ENCODE measurements around the gene YWHAG.

DNA sequence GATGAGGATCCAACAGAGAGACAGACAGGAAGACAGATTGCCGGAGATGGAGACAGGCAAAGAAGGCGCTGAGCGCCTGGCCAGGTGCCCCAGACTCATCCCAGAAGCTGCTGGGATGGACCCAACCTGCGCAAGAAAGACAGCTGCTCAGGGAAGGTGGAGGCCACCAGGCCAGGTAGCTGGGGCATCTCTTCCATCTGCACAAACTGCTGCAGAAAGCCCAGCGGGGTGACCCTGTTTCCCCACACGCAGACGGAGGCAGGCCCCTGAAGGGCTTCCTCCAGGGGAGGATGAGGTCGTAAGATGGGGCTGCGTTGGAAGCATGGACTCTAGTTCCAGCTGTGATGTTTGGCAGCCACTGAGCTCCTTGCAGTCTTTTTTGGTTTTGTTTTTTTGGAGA lies 16.5 kb upstream of the YWHAG start:
- no peak for TF ChIP-seq CTCF (IDR thresholded peaks at IDR 0.05)
- TF ChIP-seq POLR2AphosphoS5 (IDR thresholded peaks at IDR 0.05), result no peak
- no peak for TF ChIP-seq POLR2A (IDR thresholded peaks at IDR 0.05)

Data from prostate gland (tissue), 2 donors.